Measurements from ENCODE around the gene ATOSB.

Gene ATOSB

GRCh38 chr9:35074791-35075190 is 40.9 kb downstream of the ATOSB start:
- no peak overlapping the region for H3K27ac Mint-ChIP-seq
- H3K36me3 Mint-ChIP-seq: peaks cover 16% of the 10 kb centered on the region
- H3K27me3 Mint-ChIP-seq: no peaks in the 10 kb centered on the region
- H3K9me3 Mint-ChIP-seq: no peaks in the 10 kb centered on the region
- peaks cover 37% of the 10 kb centered on the region for H3K4me1 Mint-ChIP-seq
- H3K4me3 Mint-ChIP-seq: no peak overlapping the region

GRCh38 chr9:35074141-35074540 is 41.5 kb downstream of the ATOSB start:
- Mint-ChIP-seq H3K36me3 (peaks cover 18% of the 10 kb centered on the region), H3K27me3 (no peaks in the 10 kb centered on the region), H3K9me3 (no peaks in the 10 kb centered on the region), H3K4me1 (peaks cover 43% of the 10 kb centered on the region), H3K4me3 (no peak overlapping the region), H3K27ac (no peak overlapping the region)

- peak overlapping the region; percentile 96 for H3K27ac Mint-ChIP-seq
- peaks cover 43% of the 10 kb centered on the region for H3K4me1 Mint-ChIP-seq
- H3K36me3 Mint-ChIP-seq: peaks cover 23% of the 10 kb centered on the region
- peak overlapping the region; percentile 96 for H3K4me3 Mint-ChIP-seq
- no peaks in the 10 kb centered on the region for H3K9me3 Mint-ChIP-seq
- no peaks in the 10 kb centered on the region for H3K27me3 Mint-ChIP-seq
These were observed 42.4 kb downstream of the ATOSB start for GRCh38 chr9:35073279-35073612.

- Mint-ChIP-seq H3K27me3 (no peaks in the 10 kb centered on the region), H3K27ac (peak within 1 kb of the TSS; percentile 96), H3K9me3 (no peaks in the 10 kb centered on the region), H3K4me3 (peak within 1 kb of the TSS; percentile 96), H3K36me3 (peaks cover 27% of the 10 kb centered on the region), H3K4me1 (peaks cover 43% of the 10 kb centered on the region)
These were observed 43.0 kb downstream of the ATOSB start, which contains the start of gene VCP for GRCh38 chr9:35072461-35073278. Gene VCP (minus strand): TSS chr9:35072625. CDS start chr9:35072353, 272 bp downstream.

GRCh38 chr9:35071814-35072460 is 43.7 kb downstream of the ATOSB start:
- Mint-ChIP-seq H3K27me3 (no peaks in the 10 kb centered on the region), H3K4me1 (peaks cover 48% of the 10 kb centered on the region), H3K9me3 (no peaks in the 10 kb centered on the region), H3K27ac (peak overlapping the region; percentile 96), H3K4me3 (peak overlapping the region; percentile 96), H3K36me3 (peaks cover 31% of the 10 kb centered on the region)

- peaks cover 53% of the 10 kb centered on the region for H3K4me1 Mint-ChIP-seq
- H3K9me3 Mint-ChIP-seq: no peaks in the 10 kb centered on the region
- peaks cover 30% of the 10 kb centered on the region for H3K36me3 Mint-ChIP-seq
- H3K27ac Mint-ChIP-seq: peak overlapping the region; percentile 95
- no peaks in the 10 kb centered on the region for H3K27me3 Mint-ChIP-seq
- peak overlapping the region; percentile 96 for H3K4me3 Mint-ChIP-seq
These were observed 44.5 kb downstream of the ATOSB start for GRCh38 chr9:35070823-35071813.

GRCh38 chr9:35069020-35069419 is 46.6 kb downstream of the ATOSB start:
- Mint-ChIP-seq H3K36me3 (peaks cover 27% of the 10 kb centered on the region), H3K27me3 (no peaks in the 10 kb centered on the region), H3K4me1 (peaks cover 53% of the 10 kb centered on the region), H3K27ac (peak overlapping the region; percentile 51), H3K9me3 (no peaks in the 10 kb centered on the region), H3K4me3 (peak overlapping the region; percentile 96)

GRCh38 chr9:35067056-35067455 is 48.6 kb downstream of the ATOSB start:
- no peaks in the 10 kb centered on the region for H3K9me3 Mint-ChIP-seq
- no peak overlapping the region for H3K4me3 Mint-ChIP-seq
- peaks cover 31% of the 10 kb centered on the region for H3K36me3 Mint-ChIP-seq
- peaks cover 43% of the 10 kb centered on the region for H3K4me1 Mint-ChIP-seq
- H3K27me3 Mint-ChIP-seq: no peaks in the 10 kb centered on the region
- no peak overlapping the region for H3K27ac Mint-ChIP-seq

- Mint-ChIP-seq H3K27ac (no peak overlapping the region), H3K27me3 (no peaks in the 10 kb centered on the region), H3K4me1 (no peaks in the 10 kb centered on the region), H3K4me3 (no peak overlapping the region), H3K9me3 (no peaks in the 10 kb centered on the region), H3K36me3 (peaks cover 22% of the 10 kb centered on the region)
These were observed 55.0 kb downstream of the ATOSB start for GRCh38 chr9:35060548-35061207.

GRCh38 chr9:35059438-35059837 is 56.2 kb downstream of the ATOSB start:
- no peaks in the 10 kb centered on the region for H3K9me3 Mint-ChIP-seq
- H3K27me3 Mint-ChIP-seq: no peaks in the 10 kb centered on the region
- H3K4me3 Mint-ChIP-seq: no peak overlapping the region
- no peak overlapping the region for H3K27ac Mint-ChIP-seq
- H3K36me3 Mint-ChIP-seq: peaks cover 24% of the 10 kb centered on the region
- H3K4me1 Mint-ChIP-seq: no peaks in the 10 kb centered on the region

GRCh38 chr9:35057271-35057620 is 58.4 kb downstream of the ATOSB start:
- no peaks in the 10 kb centered on the region for H3K4me1 Mint-ChIP-seq
- H3K36me3 Mint-ChIP-seq: peaks cover 20% of the 10 kb centered on the region
- H3K27ac Mint-ChIP-seq: peak overlapping the region; percentile 61
- H3K4me3 Mint-ChIP-seq: no peak overlapping the region
- H3K27me3 Mint-ChIP-seq: no peaks in the 10 kb centered on the region
- H3K9me3 Mint-ChIP-seq: no peaks in the 10 kb centered on the region

GRCh38 chr9:35056571-35057270 is 58.9 kb downstream of the ATOSB start:
- Mint-ChIP-seq H3K4me1 (no peaks in the 10 kb centered on the region), H3K4me3 (no peak overlapping the region), H3K27ac (peak overlapping the region; percentile 83), H3K36me3 (peaks cover 20% of the 10 kb centered on the region), H3K27me3 (no peaks in the 10 kb centered on the region), H3K9me3 (no peaks in the 10 kb centered on the region)

- Mint-ChIP-seq H3K9me3 (no peaks in the 10 kb centered on the region), H3K27me3 (no peaks in the 10 kb centered on the region), H3K4me1 (peaks cover 5% of the 10 kb centered on the region), H3K36me3 (peaks cover 21% of the 10 kb centered on the region), H3K27ac (no peak overlapping the region), H3K4me3 (no peak overlapping the region)
These were observed 60.6 kb downstream of the ATOSB start for GRCh38 chr9:35054871-35055644.

- Mint-ChIP-seq H3K27me3 (no peaks in the 10 kb centered on the region), H3K4me3 (no peak overlapping the region), H3K36me3 (peaks cover 19% of the 10 kb centered on the region), H3K9me3 (no peaks in the 10 kb centered on the region), H3K27ac (no peak overlapping the region), H3K4me1 (peaks cover 5% of the 10 kb centered on the region)
These were observed 61.4 kb downstream of the ATOSB start for GRCh38 chr9:35054185-35054835.
